Measurements from ENCODE around the gene STARD3NL.
A peak's percentile ranks its signal among the peaks of the same experiment; 100 is the strongest.

Gene STARD3NL

DNA sequence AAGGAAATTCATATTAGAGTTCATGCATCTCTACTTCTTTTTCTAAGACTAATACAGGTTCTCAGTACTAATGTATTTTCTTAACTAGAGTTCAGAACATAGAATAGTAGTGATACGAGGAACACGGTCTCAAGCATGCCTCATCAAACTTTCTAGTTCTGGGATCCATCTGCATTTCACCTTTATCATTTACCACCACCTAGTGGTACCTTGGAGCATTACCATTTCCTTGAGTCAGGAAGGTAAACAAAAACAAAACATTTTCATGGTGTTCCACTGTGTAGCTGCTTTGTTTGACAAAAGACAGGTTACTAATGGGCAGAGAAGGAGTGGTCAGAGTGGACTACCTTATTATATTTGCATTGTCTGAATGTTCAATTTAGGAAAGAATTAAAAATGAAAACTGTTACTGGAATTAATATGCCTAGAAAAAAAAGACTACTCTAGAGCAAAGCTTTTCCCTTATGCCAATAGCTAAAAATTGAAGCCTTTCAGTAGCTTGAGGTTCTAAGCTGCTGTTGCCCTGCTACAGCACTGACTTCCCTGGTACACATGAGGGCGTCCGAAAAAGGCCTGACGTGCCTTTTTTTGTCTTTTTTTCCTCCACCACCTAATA is 44.5 kb downstream of the STARD3NL start:
- DNase-seq, result peak; percentile 24
- Histone ChIP-seq H3K9me3 (no peaks in the 10 kb centered on the region), H3K4me1 (no peaks in the 10 kb centered on the region), H3K36me3 (peaks cover 4% of the 10 kb centered on the region), H3K27me3 (no peaks in the 10 kb centered on the region), H3K4me3 (ENCODE audit: low read depth, low read length) (no peak overlapping the region)
- TF ChIP-seq, protein P1, sequence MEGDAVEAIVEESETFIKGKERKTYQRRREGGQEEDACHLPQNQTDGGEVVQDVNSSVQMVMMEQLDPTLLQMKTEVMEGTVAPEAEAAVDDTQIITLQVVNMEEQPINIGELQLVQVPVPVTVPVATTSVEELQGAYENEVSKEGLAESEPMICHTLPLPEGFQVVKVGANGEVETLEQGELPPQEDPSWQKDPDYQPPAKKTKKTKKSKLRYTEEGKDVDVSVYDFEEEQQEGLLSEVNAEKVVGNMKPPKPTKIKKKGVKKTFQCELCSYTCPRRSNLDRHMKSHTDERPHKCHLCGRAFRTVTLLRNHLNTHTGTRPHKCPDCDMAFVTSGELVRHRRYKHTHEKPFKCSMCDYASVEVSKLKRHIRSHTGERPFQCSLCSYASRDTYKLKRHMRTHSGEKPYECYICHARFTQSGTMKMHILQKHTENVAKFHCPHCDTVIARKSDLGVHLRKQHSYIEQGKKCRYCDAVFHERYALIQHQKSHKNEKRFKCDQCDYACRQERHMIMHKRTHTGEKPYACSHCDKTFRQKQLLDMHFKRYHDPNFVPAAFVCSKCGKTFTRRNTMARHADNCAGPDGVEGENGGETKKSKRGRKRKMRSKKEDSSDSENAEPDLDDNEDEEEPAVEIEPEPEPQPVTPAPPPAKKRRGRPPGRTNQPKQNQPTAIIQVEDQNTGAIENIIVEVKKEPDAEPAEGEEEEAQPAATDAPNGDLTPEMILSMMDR (IDR thresholded peaks at IDR 0.05; ENCODE audit: low read depth, low read length), result peak; percentile 86

DNA sequence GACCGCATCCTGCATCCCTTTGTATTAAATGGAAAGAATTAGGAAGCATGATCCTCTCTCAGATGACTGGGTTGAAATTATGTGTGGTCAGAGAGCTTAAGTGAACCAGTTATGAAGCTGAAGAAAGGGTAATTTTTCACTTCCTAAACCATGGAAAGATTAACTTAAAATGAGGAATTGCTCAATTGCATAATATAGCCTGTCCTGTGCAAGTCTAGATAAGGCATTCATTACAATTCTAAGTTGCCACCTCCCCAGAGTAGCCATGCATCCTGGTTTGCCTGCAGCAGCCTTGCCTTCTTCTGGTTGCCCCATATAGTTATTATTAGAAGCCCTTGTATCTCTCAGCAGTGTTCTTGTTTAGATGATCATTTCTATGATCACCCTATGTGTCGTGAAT is 45.3 kb downstream of the STARD3NL start:
- TF ChIP-seq, protein P1 (IDR thresholded peaks at IDR 0.05; ENCODE audit: low read depth, low read length), result no peak
- H3K4me3 ChIP-seq (ENCODE audit: low read depth, low read length), result no peak overlapping the region
- H3K36me3 ChIP-seq, result peaks cover 4% of the 10 kb centered on the region
- no peaks in the 10 kb centered on the region for H3K9me3 ChIP-seq
- DNase-seq, result no peak
- H3K4me1 ChIP-seq, result no peaks in the 10 kb centered on the region
- H3K27me3 ChIP-seq, result no peaks in the 10 kb centered on the region

DNA sequence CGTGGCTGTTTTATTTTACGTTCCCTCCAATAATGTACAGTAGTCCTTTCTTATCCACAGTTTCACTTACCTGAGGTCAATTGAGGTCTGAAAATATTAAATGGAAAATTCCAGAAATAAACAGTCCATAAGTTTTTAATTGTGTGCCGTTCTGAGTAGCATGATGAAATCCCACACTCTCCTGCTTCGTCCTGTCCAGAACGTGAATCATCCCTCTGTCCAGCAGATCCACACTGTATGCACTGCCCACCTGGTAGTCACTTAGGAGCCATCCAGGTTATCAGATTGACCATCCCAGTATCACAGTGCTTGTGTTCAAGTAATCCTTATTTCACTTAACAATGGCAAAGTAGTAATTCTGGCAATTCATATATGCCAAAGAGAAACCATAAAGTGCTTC is 46.3 kb downstream of the STARD3NL start:
- TF ChIP-seq, protein P1 (IDR thresholded peaks at IDR 0.05; ENCODE audit: low read depth, low read length), result no peak
- Histone ChIP-seq H3K36me3 (peaks cover 4% of the 10 kb centered on the region), H3K4me1 (no peaks in the 10 kb centered on the region)

DNA sequence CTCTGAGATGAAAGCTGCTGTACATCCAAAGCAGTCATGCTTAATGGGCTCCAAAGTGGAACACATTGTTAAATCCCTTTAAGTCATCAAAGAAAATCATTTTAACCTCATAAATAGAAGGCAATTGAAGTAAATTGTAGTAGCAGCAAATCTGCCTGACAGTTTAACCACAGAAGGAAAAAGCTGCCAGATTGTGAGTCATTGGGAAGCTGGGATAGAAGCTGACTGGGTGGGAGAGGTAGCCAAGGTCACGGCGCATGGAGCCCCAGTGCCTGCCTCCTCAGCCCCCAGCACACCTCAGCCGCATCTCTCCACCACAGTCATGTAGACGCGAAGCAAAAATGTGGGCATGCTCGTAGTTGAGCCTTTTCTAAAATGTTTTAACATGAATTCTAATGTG is 51.3 kb downstream of the STARD3NL start:
- no peaks in the 10 kb centered on the region for H3K4me1 ChIP-seq
- no peak for DNase-seq
- TF ChIP-seq, protein P1 (IDR thresholded peaks at IDR 0.05; ENCODE audit: low read depth, low read length), result no peak
- no peaks in the 10 kb centered on the region for H3K9me3 ChIP-seq
- H3K4me3 ChIP-seq (ENCODE audit: low read depth, low read length), result no peak overlapping the region
- no peaks in the 10 kb centered on the region for H3K27me3 ChIP-seq
- H3K36me3 ChIP-seq, result no peaks in the 10 kb centered on the region; the same call in none of the 2 replicates

More for the DNA sequence above, 46.3 kb downstream of the STARD3NL start:
- no peak for DNase-seq
- no peak overlapping the region for H3K4me3 ChIP-seq (ENCODE audit: low read depth, low read length)
- H3K9me3 ChIP-seq, result no peaks in the 10 kb centered on the region
- no peaks in the 10 kb centered on the region for H3K27me3 ChIP-seq

DNA sequence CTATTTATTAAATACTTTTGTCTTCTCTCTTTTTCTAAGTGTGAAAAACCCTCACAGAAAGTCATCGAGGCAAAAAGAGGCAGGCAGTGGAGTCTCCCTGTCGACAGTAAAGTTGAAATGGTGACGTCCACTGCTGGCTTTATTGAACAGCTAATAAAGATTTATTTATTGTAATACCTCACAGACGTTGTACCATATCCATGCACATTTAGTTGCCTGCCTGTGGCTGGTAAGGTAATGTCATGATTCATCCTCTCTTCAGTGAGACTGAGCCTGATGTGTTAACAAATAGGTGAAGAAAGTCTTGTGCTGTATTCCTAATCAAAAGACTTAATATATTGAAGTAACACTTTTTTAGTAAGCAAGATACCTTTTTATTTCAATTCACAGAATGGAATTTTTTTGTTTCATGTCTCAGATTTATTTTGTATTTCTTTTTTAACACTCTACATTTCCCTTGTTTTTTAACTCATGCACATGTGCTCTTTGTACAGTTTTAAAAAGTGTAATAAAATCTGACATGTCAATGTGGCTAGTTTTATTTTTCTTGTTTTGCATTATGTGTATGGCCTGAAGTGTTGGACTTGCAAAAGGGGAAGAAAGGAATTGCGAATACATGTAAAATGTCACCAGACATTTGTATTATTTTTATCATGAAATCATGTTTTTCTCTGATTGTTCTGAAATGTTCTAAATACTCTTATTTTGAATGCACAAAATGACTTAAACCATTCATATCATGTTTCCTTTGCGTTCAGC is 52.0 kb downstream of the STARD3NL start:
- no peak for DNase-seq
- Histone ChIP-seq H3K36me3 (no peaks in the 10 kb centered on the region; the same call in none of the 2 replicates), H3K9me3 (no peaks in the 10 kb centered on the region), H3K4me1 (no peaks in the 10 kb centered on the region), H3K27me3 (no peaks in the 10 kb centered on the region), H3K4me3 (ENCODE audit: low read depth, low read length) (no peak overlapping the region)
- TF ChIP-seq, protein P1 (IDR thresholded peaks at IDR 0.05; ENCODE audit: low read depth, low read length), result no peak
